HG02884 (cell line): ENCODE data around the gene EPB41.

ENCODE experiments used
- ATAC-seq: cut with Tn5 transposase; IDR thresholded peaks from one replicate; pipeline ENCODE4 v1.9.1; 2021; ENCODE audit warnings: mild to moderate bottlenecking, moderate library complexity; ENCODE audit not compliant: unreplicated experiment

EPB41 gene

GRCh38 chr1:28890836-28891235 is 23.5 kb upstream of the EPB41 start:
- no peak for ATAC-seq

GRCh38 chr1:28891256-28891655 is 23.1 kb upstream of the EPB41 start:
- ATAC-seq, result no peak

DNA sequence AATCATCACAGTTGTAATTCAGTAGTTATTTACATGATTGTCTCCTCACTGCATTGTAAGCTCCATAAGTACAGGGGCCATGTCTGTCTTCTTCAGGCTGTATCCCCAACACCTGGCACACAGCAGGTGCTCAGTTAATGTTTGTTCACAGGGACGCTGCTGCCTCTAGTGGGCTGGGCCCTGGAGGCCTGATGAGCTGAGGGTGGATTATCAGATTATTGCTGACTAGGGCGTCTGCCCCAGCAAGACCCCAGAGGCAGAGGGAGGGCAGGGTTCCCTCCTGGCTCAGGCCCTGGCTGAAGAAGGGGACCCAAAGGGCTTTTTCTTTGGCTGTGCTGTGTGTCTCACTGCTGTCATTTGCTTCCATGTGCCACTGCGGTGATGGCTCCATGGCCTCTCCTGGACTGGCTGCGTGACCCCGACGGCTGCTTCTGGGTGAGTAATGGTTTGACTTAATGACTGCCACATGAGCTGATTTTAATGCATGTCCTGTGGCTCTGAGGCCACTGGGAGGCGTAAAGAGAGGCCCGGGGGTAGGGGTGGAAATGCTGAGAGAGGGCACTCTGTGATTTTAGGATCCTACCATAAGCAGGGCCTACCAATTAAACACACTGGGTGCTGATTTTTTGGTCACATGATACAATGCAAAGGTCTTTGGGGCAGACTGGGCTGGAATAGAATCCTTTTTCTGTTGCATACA is 20.8 kb upstream of the EPB41 start:
- no peak for ATAC-seq

GRCh38 chr1:28894785-28895184 is 19.6 kb upstream of the EPB41 start:
- ATAC-seq, result no peak

GRCh38 chr1:28895896-28896608 is 18.3 kb upstream of the EPB41 start:
- ATAC-seq, result no peak

- no peak for ATAC-seq
These were observed 17.8 kb upstream of the EPB41 start for GRCh38 chr1:28896609-28896986.

GRCh38 chr1:28897789-28898188 is 16.6 kb upstream of the EPB41 start:
- ATAC-seq, result no peak

DNA sequence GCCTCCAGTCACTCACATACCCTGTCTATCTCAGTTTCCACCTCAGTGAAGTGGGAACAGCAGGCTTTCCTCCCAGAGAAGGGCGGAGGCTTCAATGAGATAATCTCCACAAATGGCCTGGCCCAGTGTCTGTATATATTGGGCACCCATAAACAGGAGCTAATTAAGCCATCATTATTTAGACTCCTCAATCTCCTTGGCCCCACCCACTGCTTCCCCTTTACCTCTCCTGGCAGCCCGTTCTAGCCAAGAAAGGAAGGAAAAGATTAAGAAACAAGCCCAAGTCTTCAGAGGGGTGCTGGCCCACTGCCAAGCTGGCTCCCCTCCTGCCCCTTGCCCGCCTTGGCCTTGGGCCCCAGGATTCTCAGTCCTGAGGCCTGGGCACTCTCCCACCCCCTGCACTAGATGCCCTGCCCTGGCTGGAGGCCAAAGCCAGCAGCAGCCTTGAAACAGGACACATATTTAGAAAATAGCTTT is 15.9 kb upstream of the EPB41 start:
- ATAC-seq, result no peak

DNA sequence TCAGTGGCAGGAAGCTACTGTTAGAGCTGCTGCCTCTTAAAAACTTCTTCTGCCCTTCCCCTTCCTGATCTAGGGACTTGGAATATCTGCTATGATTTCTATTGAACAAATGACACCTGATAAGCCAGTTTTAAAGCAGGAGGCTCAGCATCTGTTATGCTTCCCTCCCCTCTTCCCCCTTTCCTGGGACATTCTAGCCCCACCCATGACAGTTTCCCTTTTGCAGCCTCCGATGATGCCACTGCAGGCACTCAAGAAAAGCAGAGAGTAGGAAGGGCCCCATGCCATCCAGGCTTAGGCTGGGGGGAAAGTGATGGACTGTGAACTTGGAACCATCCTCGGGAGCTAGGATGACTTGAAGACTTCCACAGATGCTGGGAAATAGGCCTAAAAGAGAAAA is 15.1 kb upstream of the EPB41 start:
- ATAC-seq, result no peak

DNA sequence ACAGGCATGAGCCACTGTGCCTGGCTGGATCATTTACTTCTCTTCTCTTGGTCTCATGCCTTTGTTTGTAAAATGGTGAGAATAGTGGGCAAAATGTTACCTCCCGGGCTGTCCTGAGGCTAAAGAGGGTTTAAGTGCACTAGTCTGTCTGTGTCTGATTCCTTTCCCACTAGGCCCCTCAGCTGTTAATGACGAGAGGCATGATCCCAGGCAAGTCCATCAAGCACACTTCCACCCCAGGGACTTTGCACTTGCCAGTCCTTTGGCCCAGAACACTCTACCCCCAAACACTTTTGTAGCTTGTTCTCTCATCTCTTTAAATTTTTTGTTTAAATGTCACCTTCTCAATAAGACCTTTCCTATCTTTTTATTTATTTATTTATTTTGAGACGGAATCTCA is 13.8 kb upstream of the EPB41 start:
- ATAC-seq, result no peak

GRCh38 chr1:28902738-28903137 is 11.6 kb upstream of the EPB41 start:
- ATAC-seq, result no peak

GRCh38 chr1:28905921-28906666 is 8.3 kb upstream of the EPB41 start:
- ATAC-seq, result no peak

DNA sequence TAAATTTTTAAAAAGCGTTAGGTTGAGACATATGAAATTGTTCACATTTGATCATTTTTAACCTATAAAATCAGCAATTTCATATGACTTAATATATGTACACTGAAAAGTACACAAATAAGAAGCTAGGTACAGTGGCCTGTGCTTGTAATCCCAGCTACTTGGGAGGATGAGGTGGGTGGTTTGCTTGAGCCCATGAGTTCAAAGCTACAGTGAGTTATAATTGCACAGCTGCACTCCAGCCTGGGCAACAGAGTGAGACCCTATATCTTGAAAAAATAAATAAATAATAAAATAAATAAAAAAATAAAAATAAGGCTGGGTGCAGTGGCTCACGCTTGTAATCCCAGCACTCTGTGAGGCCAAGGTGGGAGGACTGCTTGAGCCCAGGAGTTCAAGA is 5.2 kb upstream of the EPB41 start:
- ATAC-seq, result no peak

DNA sequence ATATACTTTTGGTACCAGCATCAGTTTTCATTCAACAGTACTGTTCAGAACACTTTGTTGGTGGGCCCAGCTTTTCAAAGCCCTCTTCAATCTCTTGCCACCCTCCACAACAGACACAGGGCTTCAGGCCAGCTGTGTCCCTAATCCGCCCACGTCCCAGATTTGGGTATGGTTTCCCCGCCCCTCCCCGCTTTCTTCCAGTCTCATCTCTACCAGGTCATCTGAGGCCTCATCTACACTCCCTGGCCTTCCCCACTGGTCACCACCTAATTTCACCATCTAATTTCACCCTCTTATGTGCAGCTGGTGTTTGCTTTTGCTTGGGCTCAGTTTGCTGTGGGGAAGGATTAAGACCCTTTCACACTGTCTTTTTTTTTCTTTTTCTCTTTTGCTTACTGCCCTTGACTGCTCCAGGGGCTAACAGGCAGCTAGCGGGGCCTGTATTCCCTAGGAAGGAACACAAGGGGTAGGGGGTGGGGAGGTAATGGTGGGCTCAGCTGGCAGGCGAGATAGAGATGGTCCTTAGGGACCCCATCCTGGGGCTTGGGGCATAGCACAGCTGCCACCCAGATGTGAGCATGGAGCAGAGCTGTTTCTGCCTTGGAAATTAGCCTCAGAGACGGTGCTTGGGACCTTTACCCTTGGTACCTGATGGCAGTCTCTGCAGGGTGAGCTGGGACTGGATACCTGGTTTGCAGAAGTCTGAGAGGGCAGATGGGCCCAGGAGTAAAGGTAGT is 3.8 kb upstream of the EPB41 start:
- no peak for ATAC-seq

DNA sequence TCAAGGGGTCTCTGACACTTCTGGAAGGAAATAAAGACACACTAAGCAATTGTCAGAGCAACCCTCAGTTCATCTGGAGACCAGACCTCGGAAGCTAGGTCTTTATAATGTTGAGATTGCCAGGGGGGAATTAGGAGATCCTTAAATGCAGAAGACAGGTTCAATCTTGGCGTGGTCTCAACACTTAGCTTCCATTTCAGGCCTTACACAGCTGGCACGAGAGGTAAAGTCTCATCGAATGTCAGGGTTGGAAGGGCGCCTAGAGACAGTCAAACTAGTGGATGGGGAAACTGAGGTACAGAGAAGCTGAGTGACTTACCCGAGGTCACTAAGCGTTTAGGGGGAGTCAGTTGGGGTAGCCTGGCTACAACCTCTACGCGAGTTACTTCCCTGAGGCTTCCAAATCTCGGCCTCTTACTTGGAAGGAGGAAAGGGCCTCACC is 562 bp upstream of the EPB41 start:
- no peak for ATAC-seq

GRCh38 chr1:28915031-28915895 is 894 bp downstream of the EPB41 start:
- ATAC-seq, result no peak

DNA sequence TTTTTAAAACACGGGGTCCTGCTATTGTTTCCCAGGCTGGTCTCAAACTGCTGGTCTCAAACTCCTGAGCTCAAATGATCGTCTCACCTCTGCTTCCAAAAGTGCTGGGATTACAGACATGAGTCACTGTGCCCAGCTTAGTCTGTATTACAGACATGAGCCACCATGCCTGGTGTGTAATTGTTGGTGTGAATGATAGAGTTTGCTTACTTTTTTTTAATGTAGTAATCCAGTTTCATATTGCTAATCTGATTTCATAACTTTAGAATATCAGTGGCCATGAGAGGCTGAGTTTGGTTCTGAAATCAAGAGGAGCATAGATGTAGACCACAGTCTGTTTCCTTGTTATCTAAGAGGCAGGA is 3.4 kb downstream of the EPB41 start:
- ATAC-seq, result no peak

GRCh38 chr1:28921286-28921869 is 7.0 kb downstream of the EPB41 start:
- ATAC-seq, result no peak

DNA sequence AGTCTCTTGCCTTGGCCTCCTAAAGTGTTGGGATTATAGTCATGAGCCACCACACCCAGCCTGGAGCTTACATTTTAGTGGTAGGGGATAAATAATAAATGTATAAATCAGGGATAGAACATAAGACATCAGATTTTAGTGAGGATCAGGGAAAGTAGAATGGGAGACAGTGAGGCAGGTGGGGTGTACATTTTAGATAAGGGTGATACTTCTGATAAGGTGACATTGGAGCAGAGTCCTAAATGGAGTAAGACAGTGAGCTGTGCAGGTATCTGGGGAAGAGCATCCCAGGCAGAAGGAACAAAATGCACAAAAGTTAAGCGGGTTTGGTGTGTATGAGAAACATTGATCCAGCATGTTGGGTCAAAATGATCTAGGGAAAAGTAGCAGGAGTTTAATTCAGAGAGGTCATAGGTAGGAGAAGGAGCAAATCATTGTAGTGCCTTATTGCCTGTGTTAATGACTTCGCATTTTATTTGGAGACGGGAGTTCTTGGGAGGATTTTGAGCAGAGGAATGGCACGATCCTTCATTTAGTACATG is 11.1 kb downstream of the EPB41 start:
- no peak for ATAC-seq
